SH-SY5Y (cell line): Measurements from ENCODE around the gene PLA2G4F.

ENCODE experiments used
- GATA2 ChIP-seq: IDR thresholded peaks from 2 replicates; pipeline ENCODE4 v1.6.1; 2011; ENCODE audit warnings: mild to moderate bottlenecking, low read depth, low read length
- GATA3 ChIP-seq: IDR thresholded peaks from 2 replicates; pipeline ENCODE4 v1.6.1; 2011; ENCODE audit warnings: low read depth, mild to moderate bottlenecking, low read length, moderate library complexity

- TF ChIP-seq GATA2 = no peak
- TF ChIP-seq GATA3 = no peak
These were observed 52.1 kb downstream of the PLA2G4F start for GRCh38 chr15:42104095-42104891.
